ENCODE data around the gene C1orf74.
A peak's percentile ranks its signal among the peaks of the same experiment; 100 is the strongest.

C1orf74 gene

GRCh38 chr1:209746451-209747165, 37.8 kb downstream of the C1orf74 start:
- DNase-seq (ENCODE audit: low read depth), result peak; percentile 54

- DNase-seq (ENCODE audit: low read depth), result no peak
These were observed 41.2 kb downstream of the C1orf74 start for GRCh38 chr1:209743145-209743482.

- DNase-seq (ENCODE audit: low read depth), result no peak
These were observed 41.8 kb downstream of the C1orf74 start for GRCh38 chr1:209742409-209743144.

GRCh38 chr1:209741889-209742288, 42.5 kb downstream of the C1orf74 start:
- no peak for DNase-seq (ENCODE audit: low read depth)

- DNase-seq (ENCODE audit: low read depth), result no peak
These were observed 43.2 kb downstream of the C1orf74 start for GRCh38 chr1:209741193-209741592.

GRCh38 chr1:209738270-209738669, 46.1 kb downstream of the C1orf74 start:
- DNase-seq (ENCODE audit: low read depth), result no peak

GRCh38 chr1:209737118-209737505, 47.2 kb downstream of the C1orf74 start:
- no peak for DNase-seq (ENCODE audit: low read depth)

- no peak for DNase-seq (ENCODE audit: low read depth)
These were observed 47.8 kb downstream of the C1orf74 start for GRCh38 chr1:209736490-209737117.

GRCh38 chr1:209733409-209734192, 50.8 kb downstream of the C1orf74 start:
- no peak for DNase-seq (ENCODE audit: low read depth)

- DNase-seq (ENCODE audit: low read depth), result no peak
These were observed 51.6 kb downstream of the C1orf74 start for GRCh38 chr1:209732725-209733124.

- no peak for DNase-seq (ENCODE audit: low read depth)
These were observed 54.9 kb downstream of the C1orf74 start for GRCh38 chr1:209729436-209729835.

Data from CMK (cell line).